NB4 (cell line): ENCODE measurements around the gene MAFG.
"Not testable (repeated sequence)": the region's sequence is repeated elsewhere in the genome, so short reads cannot be mapped to it uniquely, and the experiment has no call there.

Experiments
- DNase-seq: peaks from one replicate; pipeline ENCODE4 v3.0.0; 2010; ENCODE audit warnings: low read depth
- H3K4me3 ChIP-seq: one replicate; pipeline ENCODE4 v1.5.1; 2011; ENCODE audit warnings: mild to moderate bottlenecking, low read depth, low read length, moderate library complexity
- MYC ChIP-seq: IDR thresholded peaks from 2 replicates; pipeline ENCODE4 v1.6.1; 2011; ENCODE audit warnings: low read depth, low read length
- POLR2A ChIP-seq: IDR thresholded peaks from 2 replicates; pipeline ENCODE4 v1.6.1; 2011; ENCODE audit warnings: mild to moderate bottlenecking; ENCODE audit not compliant: insufficient read length; ENCODE audit errors: extremely low read depth
- TF ChIP-seq, protein P1 (sequence below): IDR thresholded peaks from one replicate; pipeline ENCODE4 v1.5.1; 2012; ENCODE audit warnings: low read depth, low read length
- TF ChIP-seq, protein P2 (sequence below): IDR thresholded peaks from 2 replicates; pipeline ENCODE4 v1.6.1; 2011; ENCODE audit warnings: low read depth, low read length

The MAFG gene

DNA sequence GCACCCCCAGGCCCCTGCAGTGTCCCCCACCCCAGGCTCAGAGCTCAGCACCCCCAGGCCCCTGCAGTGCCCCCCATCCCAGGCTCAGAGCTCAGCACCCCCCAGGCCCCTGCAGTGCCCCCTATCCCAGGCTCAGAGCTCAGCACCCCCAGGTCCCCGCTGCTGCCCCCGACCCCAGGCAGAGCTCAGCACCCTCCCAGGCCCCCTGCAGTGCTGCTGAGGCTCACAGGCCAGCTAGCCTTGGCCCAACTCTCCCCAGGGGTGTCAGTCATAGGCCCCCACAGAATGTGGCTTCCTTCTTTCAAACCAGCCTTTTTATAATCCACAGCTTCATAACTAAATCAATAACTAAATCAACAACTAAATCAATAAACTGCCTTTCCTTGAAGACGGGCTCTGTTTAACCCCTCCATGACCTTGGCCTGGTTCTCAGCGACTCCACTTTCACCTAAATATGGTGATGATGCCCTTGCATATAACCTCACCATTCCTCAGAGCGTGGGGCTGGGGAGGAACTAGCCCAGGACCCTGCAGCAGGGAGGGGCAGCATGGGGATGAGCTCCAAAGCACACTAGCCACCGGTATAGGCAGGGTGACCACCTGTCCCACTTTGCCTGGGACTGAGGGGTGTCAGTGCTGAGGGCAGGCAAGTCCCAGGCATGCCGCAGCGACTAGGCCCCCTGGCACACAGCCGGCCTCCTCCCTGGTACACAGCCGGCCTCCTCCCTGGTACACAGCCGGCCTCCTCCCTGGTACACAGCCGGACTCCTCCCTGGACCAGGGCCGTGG is 28.4 kb upstream of the MAFG start:
- no peak overlapping the region for H3K4me3 ChIP-seq
- no peak for TF ChIP-seq MYC
- no peak for TF ChIP-seq POLR2A
- TF ChIP-seq, protein P1, sequence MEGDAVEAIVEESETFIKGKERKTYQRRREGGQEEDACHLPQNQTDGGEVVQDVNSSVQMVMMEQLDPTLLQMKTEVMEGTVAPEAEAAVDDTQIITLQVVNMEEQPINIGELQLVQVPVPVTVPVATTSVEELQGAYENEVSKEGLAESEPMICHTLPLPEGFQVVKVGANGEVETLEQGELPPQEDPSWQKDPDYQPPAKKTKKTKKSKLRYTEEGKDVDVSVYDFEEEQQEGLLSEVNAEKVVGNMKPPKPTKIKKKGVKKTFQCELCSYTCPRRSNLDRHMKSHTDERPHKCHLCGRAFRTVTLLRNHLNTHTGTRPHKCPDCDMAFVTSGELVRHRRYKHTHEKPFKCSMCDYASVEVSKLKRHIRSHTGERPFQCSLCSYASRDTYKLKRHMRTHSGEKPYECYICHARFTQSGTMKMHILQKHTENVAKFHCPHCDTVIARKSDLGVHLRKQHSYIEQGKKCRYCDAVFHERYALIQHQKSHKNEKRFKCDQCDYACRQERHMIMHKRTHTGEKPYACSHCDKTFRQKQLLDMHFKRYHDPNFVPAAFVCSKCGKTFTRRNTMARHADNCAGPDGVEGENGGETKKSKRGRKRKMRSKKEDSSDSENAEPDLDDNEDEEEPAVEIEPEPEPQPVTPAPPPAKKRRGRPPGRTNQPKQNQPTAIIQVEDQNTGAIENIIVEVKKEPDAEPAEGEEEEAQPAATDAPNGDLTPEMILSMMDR = no peak
- TF ChIP-seq, protein P2, sequence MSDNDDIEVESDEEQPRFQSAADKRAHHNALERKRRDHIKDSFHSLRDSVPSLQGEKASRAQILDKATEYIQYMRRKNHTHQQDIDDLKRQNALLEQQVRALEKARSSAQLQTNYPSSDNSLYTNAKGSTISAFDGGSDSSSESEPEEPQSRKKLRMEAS = no peak
- no peak for DNase-seq

DNA sequence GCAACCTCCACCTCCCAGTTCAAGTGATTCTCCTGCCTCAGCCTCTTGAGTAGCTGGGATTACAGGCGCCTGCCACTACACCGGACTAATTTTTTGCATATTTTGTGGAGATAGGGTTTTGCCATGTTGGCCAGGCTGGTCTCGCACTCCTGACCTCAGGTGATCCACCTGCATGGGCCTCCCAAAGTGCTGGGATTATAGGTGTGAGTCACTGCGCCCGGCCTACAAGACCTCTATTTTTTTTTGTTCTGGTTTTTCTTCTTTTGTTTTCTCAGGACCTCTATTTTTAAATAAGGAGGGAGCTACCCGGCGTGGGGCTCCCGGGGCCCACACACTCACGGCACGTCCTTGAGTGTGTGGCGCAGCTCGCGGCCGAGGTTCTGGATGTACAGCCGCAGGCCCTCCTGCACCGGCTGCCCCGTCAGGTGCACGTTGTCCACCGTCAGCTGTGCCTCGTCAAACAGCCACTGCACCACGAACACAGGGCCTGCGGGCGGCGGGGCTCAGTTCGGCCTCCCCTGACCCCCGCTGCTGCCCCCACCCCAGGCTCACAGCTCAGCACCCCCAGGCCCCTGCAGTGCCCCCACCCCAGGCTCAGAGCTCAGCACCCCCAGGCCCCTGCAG is 27.6 kb upstream of the MAFG start:
- TF ChIP-seq POLR2A = no peak
- no peak for DNase-seq
- H3K4me3 ChIP-seq = no peak overlapping the region

DNA sequence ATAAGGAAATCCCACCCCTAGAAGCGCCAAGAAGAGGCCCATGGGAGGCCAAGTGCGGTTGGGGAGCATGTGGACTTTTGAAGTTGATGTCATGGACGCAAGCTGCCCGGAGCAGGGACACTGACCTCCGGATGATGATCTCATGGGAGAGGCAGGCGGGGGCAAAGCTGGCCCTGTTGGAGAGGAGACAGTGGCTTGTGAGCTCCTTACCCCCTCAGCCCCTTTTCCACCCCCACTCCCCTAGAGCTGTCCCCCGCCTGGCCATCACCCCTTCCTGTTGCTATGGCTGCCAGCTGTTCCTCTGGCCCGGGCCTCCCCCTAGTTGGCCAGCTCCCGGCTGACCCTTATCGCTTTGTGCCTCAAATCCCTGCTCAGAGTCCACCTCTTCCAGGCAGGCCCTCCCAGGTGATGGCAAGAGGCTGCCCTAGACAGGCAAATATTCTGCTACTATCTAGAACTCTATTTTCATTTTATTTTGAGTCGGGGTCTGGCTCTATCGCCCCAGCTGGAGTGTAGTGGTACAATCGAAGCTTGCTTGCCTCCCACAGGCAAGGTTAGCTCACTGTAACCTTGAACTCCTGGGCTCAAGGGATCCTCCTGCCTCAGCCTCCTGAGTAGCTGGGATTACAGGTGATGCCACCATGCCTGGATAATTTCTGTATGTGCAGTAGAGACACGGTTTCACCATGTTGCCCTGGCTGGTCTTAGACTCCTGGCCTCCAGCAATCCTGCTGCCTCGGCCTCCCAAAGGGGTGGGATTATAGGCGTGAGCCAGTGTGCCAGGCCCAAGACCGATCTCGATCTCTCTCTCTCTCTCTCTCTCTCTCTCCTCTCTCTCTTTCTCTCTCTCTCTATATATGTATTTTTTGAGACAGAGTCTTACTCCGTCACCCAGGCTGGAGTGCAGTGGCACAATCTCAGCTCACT is 26.9 kb upstream of the MAFG start:
- TF ChIP-seq, protein P2 = no peak
- TF ChIP-seq MYC = no peak
- TF ChIP-seq, protein P1 = no peak
- TF ChIP-seq POLR2A = no peak
- DNase-seq = no peak
- no peak overlapping the region for H3K4me3 ChIP-seq

DNA sequence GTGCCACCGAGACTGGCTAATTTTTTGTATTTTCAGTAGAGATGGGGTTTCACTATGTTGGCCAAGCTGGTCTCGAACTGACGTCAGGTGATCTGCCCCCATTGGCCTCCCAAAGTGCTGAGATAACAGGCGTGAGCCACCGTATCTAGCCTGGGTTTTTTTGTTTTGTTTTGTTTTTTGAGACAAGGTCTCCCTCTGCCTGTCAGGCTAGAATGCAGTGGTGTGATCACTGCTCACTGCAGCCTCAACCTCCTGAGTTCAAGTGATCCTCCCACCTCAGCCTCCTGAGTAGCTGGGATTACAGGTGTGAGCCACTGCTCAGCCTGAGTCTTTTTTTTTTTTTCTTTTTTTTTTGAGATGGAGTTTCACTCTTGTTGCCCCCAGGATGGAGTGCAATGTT is 25.9 kb upstream of the MAFG start:
- DNase-seq, H3K4me3 ChIP-seq: not testable (repeated sequence)

DNA sequence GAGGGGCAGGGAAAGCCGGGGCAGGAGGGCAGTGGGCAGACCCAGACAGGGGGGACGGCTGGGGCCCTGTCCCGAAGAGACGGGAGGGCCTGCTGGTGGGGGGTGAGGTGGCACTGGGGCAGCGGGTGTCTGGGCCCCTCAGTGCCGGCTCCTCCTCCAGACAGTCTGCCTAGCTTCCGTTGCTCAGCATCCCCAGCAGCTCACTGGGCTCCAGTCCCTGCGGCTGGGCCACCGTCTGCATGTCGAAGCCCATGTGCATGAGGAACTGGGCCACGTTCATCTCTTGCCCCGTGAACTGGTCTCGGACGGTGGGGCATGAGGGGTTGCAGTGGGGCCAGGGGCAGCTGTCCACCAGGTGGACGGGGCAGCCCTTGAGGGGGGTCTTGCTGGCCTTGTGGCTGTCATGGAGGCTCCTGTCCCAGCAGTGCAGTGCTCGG is 25.3 kb upstream of the MAFG start:
- TF ChIP-seq, protein P1 = no peak
- TF ChIP-seq, protein P2 = no peak
- TF ChIP-seq POLR2A (no peak), MYC (no peak)
- H3K4me3 ChIP-seq = no peak overlapping the region
- no peak for DNase-seq

DNA sequence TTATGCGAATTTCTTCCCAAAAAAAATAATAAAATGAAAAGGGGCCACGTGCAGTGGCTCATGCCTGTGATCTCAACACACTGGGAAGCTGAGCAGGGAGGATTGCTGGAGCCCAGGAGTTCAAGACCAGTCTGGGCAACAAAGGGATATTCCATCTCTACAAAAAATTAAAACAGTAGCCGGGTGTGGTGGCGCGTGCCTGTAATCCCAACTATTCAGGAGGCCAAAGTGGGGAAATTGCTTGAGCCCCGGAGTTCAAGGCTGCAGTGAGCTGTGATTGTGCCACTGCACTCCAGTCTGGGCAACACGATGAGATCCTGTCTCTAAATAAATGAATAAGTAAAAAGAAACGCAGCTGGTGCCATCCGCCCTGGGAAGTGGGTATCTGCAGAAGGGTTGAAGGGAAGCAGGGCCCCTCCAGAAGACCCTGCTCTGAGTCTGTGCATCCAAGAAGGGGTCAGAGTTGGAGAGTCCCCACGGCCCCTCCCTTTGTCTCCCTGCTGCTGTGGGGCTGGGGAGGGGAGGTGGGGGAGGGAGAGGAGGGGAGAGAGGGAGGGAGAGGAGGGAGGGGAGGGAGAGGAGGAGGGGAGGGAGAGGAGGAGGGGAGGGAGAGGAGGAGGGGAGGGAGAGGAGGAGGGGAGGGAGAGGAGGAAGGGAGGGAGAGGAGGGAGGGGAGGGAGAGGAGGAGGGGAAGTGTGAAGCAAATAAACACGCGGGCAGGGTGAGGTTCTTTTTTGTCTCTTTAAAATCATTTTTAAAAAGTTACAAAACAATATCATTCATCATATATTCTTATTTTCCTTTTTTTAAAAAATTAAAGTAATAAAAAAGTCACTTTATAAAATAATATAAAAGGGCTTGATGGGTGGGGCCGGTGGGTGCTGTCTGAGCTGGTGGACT is 24.5 kb upstream of the MAFG start:
- TF ChIP-seq MYC = no peak
- TF ChIP-seq, protein P2 = no peak
- TF ChIP-seq, protein P1 = no peak
- no peak for TF ChIP-seq POLR2A
- H3K4me3 ChIP-seq = no peak overlapping the region
- no peak for DNase-seq
